CD4-positive, alpha-beta T cell treated with Interleukin-1 beta for 1 hour (primary cell): Measurements from ENCODE around the gene KCNJ12.
"Not testable (repeated sequence)": the region's sequence is repeated elsewhere in the genome, so short reads cannot be mapped to it uniquely, and the experiment has no call there.

Experiments
- DNase-seq, 2 donors: peaks; one replicate each; pipeline ENCODE4 v3.0.0-alpha.2; 2020 to 2022

The KCNJ12 gene

DNA sequence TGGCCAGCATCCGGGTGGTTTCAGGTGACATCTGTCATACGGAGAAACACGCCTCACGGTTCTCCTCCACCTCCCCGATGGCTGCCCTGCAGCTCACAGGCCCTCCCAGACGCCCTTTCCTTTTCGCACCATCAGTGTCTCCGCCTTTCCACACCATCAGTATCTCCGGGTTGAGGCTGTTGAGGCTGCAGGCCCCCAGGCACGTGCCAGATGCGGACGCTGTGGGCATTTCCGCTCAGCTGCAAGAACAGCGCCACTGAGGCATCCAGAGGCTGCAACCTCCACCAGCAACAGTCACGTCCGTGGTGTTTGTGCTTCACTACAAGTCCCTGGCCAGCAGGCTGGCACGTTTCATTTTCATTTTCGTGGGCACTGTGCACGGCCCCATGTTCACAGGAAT is 25.7 kb upstream of the KCNJ12 start:
- DNase-seq, result not testable (repeated sequence)

DNA sequence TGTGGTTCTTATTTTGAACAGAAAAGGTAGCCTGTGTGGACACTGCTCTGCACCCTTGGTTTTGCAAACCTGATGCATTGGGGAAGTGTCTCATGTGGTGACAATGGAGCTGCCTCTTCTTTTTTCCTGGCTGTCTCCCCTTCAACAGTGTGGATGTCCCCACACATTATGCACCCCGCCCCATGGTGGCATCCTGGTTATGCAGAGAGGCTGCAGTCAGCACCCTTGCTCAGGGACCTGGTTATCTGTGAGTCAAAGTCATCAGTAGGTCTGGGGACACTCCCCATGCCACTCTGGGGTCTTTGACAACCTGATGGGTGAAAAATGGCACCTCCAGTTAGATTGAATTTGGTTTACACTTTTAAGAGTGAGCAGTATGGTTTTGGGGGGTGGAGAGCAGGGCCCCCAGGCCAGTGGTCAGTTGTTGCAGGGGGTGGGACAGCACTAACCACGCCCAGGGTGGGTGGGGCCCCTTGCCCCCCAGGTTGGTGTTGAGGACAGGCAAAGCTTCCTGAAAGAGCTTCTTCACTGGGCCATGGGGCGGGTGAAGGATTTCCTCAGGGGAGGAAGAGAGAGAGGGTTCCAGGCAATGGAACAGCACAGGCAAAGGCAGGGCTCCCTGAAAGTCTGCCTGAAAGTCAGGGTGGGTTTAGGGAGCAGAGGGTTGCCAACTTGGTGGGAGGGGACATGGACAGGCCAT is 24.6 kb upstream of the KCNJ12 start:
- DNase-seq, result no peak

DNA sequence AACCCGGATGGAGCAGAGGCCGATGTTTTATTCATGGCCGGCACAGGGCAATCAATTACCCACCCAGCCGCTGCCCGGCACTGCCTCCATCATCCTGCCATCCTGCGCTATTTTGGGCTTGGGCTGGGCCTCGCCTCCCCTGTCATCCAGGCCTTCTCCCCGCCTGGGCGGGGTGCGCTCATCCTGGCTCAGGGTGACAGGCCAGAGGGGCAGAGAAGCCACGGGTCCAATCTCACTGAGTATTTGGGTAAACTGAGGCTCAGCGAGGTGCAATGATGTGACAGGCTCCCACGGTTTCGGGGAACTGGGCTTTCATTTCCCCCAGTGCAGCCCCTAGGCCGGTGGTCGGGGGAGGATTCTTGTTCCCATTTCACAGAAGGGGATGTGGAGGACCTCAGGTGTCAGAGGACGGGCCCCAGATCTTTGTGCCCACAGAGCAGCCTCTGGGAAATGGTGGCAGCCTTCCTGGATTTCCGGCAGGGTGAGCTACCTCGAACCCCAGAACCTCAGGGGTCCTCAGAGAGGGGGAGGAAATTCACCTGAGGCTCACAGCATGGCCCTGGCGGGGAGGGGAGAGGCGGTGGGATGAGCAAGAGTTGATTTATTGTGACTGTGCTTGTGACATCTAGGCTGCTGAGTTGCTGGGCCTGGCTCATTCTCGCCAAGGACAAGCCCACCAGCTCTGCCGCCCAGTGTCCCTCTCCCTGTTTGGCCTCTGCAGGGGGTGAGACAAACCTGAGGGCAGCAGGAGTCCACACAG is 23.8 kb upstream of the KCNJ12 start:
- DNase-seq, result no peak

DNA sequence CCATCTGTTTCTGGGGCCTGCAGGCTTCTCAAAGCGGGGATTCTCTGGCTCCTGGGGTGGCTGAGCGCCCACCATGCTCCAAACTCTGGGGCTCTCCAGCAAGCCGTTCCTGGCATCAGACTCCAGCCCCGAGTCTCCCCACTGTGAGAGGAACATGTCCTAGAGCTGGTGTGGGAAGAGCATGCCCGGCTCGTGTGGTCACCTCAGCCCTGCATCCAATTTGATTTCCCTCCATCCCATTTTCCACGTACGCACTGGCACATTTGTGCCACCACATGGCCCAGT is 23.2 kb upstream of the KCNJ12 start:
- DNase-seq, result no peak

DNA sequence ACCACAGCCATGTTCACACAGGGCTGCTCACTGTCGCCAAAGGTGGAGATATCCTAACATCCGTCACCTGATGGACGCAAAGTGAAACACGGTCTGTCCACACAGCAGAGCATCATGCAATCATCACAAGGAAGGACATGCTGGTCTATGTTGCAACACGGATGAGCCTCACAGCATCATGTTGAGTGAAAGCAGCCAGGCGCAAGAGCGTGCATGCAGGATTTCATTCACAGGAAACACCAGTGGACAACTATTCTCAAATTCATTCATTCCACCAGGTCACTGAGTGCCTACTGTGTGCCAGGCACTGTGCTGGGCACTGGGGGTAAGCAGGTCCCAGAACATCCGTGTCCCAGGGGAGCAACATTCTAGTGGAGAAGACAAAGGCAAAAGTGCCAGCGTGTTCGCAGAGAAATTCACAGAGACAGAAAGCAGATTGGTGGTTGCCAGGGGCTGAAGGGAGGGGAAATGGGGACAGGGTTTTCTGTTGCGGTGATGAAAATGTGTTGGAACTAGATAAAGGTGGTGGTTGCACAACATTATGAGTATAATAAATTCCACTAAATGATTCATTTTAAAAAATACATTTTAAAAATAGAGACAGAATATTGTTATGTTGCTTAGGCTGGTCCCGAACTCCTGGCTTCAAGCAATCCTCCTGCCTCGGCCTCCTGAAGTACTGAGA is 22.7 kb upstream of the KCNJ12 start:
- no peak for DNase-seq

DNA sequence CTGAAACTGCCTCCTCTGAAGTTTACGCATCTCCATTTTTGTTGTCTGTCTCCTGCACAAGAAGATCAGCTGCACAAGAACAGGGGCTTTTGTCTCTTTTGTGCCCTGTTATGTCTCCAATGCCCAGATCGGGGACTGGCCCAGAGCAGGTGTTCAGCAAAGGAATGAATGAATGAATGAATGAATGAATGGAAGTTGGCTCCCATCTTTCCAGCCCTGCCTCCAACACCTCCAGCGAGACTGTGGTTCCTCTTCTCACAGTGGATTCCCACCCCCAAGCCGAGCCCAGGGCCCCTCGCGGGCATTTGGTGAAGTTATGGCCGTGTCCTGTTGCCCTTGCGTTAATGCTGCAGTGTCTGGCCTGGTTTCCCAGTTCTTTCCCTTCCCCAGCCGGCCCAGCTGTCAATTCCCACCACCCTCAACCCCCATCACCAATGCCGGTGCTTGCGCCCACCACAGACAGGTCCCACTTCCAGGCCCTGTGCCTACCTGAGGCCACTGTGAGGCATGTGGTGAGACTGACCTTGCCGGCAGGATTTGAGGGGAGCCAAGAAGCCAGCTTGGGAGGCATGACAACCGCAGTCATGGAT is 21.3 kb upstream of the KCNJ12 start:
- no peak for DNase-seq

DNA sequence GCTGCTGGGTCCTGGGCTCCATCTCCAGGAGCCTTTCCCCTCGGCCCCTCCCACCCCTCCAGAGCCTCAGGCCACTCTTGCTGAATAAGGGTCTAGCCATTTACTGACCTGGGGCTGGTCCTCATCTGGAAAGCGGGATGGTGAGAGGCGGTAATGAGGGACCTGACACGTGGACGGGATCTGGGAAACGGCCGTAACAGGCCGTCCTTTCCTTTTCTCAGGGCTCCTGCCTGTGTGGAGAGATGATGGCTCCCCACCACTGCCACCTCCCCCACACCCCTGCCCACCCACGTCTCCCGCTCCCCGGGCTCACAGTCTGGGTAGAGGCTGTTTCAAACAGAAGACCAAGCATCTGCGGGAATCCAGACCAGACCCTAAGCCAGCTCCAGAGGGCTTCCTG is 20.6 kb upstream of the KCNJ12 start:
- no peak for DNase-seq

DNA sequence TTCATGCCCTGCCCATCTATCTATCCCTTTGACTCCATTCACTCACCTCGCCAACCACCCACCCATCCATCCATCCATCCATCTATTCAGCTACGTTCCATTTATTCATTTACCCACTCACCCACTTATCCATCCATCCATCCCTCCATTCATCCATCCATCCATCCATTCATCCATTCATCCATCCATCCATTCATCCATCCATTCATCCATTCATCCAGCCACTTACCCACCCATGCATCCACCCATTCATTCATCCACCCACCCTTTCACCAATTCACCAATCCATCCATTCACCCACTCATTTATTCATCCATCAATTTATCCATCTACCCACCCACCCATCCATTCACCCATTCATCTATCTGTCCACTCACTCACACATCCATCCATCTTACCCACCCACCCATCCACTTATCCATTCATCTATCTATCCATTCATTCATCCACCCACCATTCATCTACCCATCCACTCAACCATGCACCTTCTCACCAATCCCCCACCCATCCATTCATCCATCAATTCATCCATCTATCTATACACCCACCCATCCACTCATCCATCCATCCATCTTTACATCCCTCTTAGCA is 19.5 kb upstream of the KCNJ12 start:
- DNase-seq, result no peak

DNA sequence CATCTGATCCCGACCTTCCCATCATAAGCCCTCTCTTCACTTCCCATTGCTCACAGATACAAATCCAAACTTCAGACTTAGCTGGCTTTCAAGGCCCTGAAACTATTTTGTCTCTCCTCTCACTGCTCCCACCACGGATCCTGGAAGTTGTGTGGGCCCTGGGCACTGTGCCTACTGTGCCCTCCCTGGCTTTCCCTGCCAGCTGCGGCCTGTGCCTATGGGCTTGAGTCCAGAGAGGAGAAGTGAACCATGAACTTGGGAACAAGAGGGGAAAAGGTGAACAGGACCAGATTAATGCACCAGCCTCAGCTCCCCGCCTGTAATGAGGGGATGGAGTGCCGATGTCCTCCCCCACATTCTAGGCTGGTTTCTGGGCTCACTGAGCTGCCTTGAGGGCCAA is 18.9 kb upstream of the KCNJ12 start:
- no peak for DNase-seq

DNA sequence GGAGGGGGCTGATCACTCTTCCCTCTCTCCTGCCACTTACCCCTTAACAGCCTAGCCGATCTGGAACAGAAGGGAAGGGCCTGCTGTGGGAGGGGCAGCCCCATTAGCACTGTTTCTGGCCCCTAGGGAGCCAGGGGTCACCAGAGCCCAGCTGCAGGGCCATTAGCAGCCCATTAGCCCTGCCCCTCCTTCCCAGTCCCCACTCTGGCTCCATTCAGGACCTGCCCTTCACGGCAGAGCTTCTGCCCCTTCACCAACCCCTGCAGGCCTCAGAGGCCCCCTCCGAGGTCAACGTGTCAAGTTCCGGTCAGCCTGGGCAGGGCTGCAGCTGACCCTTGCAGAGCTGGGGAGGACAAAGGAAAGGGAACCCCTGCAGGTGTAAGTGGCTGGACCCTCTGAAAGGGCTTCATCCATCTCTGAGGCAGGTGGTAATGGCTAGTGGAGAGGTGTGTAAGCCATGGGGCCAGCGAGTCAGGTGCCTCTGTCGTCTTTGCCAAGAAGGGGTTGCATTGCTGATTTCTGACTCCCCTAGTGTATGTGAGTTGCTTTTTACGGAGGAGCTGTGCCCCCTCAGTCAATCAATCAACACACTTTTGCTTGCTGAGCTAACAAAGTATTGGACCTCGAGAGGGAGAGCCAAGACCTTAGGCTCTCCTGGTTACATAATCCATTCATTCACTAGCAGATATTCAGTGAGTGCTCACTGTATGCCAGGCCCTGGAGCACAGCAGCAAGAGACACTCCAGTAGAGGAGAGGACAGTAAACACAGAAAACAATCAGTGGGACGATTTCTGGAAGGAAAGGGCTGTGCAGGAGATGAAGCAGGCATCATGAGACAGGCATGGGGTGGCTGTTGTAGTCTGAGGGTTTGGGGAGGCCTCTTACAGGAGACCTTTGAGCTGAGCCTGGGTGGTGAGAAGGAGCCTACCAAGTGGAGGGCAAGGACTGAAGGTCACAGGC is 18.2 kb upstream of the KCNJ12 start:
- DNase-seq, result no peak

DNA sequence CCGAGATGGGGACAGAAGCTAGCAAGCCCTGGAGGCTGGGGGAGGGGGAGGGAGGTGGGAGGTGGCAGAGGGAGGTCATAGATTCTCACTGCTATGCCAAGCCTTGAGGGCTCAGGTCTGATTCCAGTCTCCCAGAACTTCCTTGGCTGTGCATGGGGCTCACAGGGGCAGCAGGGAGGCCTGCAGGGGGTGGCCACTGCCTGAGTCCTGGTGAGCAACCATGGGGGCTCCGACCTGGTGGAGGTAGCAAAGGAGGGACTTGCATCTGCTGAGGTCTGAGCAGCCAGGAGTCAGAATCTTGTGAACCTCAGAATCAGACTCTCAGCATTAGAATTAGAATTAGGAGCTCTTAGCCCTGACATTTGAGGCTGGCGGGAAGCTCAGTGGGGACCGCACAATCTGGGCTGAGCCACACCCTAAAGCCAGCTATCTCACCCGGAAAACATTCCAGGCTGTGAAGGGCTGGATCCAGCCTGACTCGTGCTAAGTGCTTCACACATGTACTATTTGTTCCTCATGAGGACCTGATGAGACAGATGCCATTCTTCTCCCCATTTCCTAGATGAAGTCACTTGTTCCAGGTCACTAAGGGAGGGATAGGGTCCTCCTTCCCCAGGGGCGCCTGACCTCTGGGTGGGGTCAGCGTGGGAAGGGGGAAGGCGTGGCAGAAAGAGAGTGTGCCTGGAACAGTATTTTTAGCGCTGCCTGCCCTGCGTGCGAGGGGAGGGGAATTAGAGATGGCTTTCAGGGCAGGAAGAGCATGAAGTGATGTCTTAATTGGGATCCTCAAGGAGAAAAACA is 17.3 kb upstream of the KCNJ12 start:
- DNase-seq, result no peak

DNA sequence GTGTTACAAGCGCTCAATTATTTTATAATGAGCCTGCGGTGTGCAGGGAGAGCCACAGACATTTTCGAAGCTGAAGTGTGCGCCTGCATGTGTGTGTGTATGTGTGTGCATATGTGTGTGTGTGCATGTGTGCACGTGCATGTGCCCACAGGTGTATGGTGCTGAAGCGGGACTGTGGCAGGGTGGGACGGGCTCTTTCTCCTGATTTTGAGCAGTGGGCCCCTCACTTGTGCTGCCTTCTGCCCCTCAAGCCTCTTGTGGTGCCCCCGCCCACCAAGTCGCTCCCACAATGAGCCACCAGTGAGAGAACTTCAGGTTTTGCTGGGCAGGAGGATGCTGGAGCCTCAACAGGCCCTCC is 16.7 kb upstream of the KCNJ12 start:
- no peak for DNase-seq

DNA sequence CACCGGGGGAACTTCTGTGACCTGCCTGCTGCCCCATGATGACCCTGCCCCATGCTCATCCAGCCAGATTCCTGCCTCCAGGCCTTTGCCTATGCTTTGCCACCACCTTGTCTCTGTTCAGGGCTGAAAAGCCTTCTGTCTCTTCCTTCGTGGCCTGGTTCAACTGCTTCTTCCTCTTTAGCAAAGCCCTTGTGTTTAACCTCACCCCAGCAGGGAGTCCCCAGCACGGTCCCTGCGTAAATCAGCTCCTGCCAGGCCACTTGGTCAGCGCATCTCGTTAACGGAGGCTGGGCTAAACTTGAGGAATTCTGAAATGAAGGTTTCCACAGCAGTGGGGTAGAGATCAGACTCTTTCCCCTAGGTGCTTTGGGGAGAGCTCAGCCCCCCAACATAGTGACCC is 16.1 kb upstream of the KCNJ12 start:
- no peak for DNase-seq

DNA sequence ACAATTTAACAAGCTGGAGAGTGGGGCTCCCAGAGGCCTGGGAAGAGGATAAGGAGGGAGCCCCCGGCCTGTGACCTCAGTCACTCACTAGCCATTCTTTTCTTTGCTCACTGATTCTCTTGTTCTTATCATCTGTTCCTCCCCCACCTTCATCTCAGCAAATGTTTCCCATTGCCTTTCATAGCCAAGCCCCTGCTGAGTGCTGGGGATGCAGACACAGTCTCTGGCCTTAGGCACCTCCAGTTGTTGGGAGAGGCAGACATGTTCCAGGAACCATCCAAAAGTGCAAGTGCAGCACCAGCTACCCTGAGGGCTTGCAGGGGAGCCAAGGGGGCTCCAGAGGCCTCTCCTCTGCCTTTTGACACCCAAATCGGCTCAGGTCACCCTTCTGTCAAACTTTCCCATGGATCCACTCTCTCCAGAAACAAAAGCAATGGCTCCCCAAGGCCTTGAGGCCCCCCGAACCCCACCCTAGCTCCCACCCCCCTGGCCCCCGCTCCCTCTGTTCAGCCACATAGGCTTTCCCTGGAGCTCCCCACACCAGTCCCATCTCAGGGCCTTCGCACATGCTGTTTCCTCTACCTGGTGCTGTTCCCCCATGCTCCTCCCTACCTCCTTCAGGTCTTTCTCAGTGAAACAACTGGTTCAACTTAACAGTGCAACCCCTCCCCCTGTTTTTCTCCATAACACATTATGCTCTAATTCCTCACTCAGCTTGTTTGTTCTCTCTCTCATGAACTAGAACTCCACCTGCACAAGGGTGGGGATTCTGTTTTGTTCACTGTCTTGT is 14.9 kb upstream of the KCNJ12 start:
- DNase-seq, result no peak

DNA sequence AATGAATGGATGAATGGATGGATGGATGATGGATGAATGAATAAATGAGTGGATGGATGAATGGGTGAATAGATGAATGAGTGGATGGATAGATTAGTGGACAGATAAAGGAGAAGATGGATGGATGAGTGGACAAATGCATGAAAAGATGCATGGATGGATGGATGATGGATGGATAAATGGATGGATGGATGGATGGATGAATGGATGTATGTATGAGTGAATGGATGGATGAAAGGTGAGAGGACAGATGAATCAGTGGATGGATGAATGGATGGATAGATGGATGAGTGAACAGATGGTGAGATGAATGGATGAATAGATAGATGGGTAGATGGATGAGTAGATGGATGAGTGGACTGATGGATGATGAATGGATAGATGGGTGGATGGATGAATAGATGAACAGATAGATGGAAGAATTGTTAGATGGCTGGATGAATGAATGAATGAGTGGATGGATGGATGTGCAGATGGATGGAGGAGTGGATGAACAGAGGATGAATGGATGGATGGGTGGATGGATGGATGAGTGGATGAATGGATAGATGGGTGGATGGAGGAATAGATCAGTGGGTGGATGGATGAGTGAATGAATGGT is 13.7 kb upstream of the KCNJ12 start:
- DNase-seq, result no peak

DNA sequence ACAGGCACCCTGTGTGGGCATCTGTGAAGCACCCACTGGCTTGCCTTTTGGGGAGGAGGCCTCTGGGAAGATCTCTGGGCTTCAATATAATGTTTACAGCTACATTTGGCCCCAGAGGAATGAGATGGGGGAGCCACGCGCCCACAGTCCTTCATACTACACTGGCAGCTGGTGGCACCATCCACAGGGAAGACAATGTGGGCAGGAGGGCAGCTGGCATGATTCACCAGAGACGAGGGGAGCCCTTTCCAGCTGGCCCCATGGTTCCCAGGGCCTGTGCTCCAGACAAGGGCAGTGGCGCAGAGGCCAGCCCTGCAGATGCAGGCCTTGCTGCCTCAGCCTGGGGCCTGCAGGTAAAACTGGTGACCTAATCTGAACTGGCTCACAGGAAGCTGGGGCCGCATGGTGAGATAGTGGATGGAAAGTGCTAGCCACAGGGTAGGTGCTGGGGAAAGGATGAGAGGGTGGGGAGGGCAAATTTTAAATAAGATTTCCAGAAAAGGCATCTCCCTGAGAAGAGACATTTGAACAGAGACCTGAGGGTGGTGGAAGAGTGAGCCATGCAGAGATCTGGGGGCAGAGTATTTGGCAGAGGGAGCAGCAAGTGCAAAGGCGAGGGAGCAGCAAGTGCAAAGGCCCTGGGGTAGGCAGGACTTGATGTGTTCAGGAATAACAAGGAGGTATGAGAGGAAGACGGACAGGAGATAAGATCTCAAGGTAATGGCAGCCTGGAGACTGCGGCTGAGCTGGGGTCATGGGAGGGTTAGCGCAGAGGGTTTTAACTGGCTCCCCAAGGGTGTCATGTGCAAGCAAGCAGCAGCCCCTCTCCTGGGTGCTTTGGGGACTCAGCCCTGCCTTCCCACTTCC is 12.1 kb upstream of the KCNJ12 start:
- DNase-seq, result no peak

DNA sequence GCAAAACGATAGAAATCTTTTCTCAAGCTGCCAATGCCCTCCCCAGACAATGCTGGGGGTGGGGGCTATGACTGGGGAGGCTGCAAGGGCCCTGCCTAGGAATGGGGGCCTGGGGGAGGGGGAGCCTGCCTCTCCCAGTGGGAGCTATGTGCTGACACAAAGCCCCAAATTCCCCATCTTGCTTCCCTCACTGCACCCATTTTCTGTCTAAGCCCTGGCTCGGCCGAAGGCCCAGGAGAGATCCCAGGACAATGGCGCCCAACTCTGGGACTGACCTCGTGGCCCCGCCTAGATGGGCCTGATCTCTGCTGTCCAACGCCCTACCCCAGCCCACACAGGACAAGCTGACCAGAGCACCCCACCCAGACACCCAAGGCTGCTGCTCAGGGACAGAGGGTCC is 11.1 kb upstream of the KCNJ12 start:
- no peak for DNase-seq

DNA sequence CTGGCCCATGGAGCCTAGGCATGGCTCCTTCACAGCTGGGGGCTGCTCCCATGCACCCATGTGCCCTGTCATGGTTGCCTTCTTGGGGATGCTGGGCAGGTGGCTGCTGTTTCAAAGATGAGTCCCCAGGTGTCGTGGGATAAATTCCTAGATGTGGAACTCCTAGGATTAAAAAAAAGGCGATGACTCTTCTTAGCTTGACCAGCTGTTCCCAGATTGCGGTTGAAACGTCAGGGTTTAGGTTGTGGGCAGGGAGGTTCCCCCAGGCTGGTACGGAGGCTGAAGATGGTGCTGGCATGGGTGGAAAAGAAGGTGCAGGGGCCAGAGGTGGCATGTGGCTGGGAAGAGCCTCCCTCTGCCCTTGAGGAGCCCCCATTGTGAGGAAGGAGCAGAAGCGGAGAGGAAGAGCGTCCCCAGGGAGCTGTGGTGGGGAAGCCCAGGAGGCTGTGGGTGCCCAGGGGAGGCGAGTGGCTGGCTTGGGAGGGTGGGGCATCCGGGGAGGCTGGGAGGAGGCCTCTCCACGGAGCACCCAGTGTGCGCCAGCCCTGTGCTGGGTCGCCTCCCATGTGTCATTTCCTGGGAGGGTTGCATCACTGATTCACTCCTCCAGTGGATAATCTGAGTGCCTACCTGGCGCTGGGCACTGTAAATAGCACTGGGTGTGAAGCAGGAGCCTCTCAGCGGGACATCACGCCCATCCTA is 7.5 kb upstream of the KCNJ12 start:
- no peak for DNase-seq

DNA sequence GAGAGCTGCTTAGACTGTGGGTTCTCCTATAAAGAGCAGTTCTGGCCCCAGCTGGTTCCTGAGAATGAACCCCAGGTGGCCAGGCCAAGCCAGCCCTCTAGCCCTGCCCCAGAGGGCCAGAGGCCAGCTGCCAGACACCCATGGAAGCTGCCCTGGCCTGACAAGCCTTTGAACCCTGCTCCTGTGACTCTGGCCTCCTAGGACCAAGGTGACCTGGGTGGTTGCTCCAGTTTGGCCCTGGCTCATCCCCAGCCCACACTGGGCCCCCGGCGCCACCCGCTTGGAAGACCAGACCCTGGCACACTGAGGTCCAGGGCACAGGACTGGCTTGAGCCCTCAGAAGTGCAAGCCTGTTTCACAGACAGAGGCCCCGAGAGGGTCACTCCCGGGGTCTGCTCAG is 6.8 kb upstream of the KCNJ12 start:
- no peak for DNase-seq
